Prostate gland (tissue), 2 donors: ENCODE measurements around the gene ADD2.

Experiments used
- CTCF ChIP-seq, 4 experiments: fragments of 200-600 bp in 2 of 4; fragments of 450-650 bp in 2 of 4; sonication (generic) in 2 of 4; IDR thresholded peaks; 1 replicate in 3 of 4; 2 replicates in 1 of 4; pipeline ENCODE4 v1.5.1; 2016 to 2019; ENCODE audit warnings: antibody characterized with exemption in 4 of 4, mild to moderate bottlenecking in 2 of 4, moderate library complexity in 2 of 4
- POLR2A ChIP-seq: fragments of 450-650 bp; IDR thresholded peaks from one replicate; pipeline ENCODE4 v1.6.1; 2016; ENCODE audit warnings: antibody characterized with exemption, mild to moderate bottlenecking

GRCh38 chr2:70658476-70658875, 109.5 kb downstream of the ADD2 start:
- TF ChIP-seq CTCF (IDR thresholded peaks at IDR 0.05), result no peak
- TF ChIP-seq POLR2A, result no peak
